HG03196 (cell line): ENCODE results near the gene TTLL5.

ENCODE experiments used
- ATAC-seq: cut with Tn5 transposase; IDR thresholded peaks from one replicate; pipeline ENCODE4 v1.9.1; 2021; ENCODE audit not compliant: unreplicated experiment

TTLL5 gene, protein sequence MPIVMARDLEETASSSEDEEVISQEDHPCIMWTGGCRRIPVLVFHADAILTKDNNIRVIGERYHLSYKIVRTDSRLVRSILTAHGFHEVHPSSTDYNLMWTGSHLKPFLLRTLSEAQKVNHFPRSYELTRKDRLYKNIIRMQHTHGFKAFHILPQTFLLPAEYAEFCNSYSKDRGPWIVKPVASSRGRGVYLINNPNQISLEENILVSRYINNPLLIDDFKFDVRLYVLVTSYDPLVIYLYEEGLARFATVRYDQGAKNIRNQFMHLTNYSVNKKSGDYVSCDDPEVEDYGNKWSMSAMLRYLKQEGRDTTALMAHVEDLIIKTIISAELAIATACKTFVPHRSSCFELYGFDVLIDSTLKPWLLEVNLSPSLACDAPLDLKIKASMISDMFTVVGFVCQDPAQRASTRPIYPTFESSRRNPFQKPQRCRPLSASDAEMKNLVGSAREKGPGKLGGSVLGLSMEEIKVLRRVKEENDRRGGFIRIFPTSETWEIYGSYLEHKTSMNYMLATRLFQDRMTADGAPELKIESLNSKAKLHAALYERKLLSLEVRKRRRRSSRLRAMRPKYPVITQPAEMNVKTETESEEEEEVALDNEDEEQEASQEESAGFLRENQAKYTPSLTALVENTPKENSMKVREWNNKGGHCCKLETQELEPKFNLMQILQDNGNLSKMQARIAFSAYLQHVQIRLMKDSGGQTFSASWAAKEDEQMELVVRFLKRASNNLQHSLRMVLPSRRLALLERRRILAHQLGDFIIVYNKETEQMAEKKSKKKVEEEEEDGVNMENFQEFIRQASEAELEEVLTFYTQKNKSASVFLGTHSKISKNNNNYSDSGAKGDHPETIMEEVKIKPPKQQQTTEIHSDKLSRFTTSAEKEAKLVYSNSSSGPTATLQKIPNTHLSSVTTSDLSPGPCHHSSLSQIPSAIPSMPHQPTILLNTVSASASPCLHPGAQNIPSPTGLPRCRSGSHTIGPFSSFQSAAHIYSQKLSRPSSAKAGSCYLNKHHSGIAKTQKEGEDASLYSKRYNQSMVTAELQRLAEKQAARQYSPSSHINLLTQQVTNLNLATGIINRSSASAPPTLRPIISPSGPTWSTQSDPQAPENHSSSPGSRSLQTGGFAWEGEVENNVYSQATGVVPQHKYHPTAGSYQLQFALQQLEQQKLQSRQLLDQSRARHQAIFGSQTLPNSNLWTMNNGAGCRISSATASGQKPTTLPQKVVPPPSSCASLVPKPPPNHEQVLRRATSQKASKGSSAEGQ (N-terminal part only)

DNA sequence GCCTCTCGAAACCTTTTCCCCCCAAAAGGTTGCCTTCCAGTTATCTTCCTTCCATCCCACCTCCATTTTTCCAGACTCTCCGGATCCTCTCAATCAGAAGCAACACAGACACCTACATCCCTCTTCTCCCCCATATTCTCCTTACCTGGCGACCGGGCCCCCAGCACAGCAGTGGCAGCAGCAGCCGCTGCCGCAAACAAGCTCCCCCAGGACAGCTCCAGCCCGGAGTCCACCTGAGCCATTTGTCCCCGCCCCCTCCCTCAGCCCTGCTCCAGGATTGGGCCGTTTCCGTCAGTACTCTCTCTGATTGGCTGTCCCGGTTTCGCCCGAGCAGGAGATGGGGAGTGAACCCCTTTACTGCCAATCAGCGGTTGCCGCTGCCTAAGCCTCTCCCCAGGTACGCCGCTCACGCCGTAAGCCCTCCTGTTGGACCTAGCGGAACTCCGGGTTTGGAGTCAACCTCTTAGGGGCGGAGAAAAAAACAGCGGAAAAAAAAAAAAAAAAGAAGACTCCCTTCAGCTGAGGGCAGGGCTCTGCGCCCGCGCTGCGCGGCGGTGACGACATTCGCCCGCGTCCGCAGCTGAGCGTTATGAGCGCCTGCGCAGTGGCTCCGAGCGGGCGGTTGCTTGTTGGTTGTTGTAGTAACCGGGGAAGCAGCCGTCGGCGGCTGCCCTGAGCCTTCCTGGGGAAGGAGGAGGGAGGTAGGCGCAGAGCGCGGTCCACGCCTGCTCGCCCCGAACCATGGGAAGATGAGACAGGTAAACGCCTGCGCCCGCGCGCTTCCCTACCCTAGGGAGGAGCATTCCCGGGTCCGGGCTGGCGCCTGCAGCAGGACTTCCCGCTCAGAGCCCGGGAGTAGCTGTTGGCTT, at the start of gene TTLL5, which contains the start of gene ERG28:
TSS of gene TTLL5 (plus strand) at position 617 of the 869 bp plus-strand sequence. CDS start 1,904 bp downstream, outside the sequence.
TSS of gene ERG28 (minus strand) at position 247 of the 869 bp plus-strand sequence. CDS start 3,374 bp downstream, outside the sequence.
- ATAC-seq: peak; percentile 94

DNA sequence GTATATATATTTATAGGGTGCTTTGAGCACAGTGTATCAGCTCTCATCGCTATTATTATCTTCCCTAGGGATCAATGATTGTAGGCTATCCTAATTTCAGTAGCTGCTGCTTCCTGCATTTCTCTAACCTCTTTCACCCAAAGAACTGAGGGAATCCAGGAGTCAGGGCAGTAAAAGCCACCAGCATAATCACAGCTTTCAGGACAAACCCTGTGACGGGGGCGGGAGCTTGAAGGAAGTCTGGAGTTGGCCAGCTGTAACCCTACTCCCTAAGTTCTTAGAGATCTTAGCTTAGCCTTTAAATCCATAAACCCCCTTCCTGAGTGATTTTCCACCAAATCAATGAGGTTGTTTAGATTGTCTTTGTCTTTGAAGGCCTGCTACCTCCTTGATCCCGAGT, 48.9 kb upstream of the TTLL5 start:
- ATAC-seq: no peak

DNA sequence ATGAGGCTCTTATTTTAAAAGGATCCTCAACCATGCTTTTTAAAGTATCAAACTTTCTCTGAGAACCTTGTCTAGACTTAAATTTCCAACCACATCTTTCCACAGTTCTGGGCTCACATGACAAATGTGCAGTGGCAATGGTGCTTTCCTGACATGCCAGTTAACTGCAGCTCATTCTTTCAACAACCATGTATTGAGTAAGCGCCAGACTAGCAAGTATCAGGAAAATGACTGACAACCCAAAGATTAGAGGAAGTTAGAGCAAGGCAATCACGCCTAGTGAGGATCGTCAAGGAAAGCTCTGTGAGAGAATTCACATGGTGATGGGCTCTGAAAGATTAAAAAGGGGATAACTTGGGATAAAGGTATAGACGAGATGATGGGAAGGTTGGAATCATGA, 46.9 kb upstream of the TTLL5 start:
- no peak for ATAC-seq

DNA sequence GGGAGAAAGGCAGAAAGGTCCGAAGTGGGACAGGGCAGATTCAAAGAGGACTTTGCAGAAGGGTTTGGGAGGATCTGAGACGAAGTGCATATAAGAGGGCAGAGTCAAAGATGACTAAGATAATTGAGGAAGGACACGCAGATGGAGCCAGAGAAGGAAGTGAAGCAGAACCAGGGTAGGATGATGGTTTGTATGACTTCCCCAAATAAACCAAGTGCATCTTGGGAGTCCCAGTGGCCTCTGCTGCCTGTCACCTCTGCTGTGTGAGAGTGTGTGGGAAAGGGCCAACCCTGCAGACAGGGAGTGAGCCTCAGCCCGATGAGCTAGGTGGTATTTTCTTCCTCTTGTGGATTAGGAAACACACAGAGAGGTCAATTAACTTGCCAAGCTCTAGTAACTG, 45.8 kb upstream of the TTLL5 start:
- ATAC-seq: no peak

DNA sequence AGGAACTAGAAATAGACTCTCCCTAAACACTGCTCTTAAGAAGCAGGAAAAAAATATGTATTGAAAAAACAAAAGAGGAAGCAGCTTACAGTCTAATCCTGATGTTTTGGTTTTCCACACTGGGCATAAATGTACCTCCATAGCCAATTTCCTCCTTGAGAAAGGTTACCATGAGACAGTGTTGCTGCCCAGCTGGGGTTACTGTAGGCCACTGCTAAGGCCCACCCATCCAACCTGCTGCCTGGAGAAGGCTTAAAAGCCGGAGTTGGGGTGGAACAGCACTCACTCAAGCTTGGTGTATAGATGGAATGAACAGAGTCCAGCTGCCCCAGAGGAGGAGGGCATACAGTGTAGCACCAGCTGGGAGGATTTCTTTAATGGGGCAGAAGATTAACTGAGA, 41.5 kb upstream of the TTLL5 start:
- no peak for ATAC-seq

DNA sequence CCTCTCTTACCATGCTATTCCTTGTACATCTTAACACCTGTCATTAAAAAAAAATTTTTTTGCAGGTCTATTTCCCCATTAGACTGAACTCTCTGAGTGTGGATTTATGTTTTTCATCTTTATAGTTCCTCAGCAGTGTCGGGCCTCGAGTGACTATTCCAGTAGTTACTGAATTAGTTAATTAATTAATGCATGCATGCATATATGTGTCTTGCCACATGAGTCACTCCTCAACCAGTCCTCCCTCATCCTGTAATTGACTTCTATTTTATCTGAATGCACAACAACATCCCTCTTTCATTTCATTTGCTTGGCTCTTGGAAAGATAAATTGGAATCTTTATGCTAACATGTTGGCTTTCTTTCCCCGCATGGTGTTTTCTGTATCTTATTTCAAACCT, 36.0 kb upstream of the TTLL5 start:
- ATAC-seq: no peak

DNA sequence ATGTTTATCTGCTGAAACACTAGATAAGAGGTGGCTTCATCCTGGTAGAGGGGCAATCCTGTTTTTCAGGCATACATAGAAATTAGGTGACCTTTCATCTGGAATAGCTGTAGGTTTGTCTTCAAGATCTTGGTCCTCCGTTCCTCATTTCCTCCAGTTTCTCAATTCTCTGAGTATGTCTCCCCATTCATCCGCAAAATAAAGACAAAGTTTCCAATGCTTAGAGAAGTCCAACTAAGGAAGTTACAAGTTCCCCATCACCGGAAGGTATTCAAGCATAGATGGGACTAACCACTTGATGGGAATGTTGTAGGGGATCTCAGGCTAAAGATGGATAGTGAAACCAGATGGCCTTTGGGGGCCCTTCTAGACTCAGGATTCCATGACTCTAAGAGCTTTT, 34.6 kb upstream of the TTLL5 start:
- ATAC-seq: no peak

DNA sequence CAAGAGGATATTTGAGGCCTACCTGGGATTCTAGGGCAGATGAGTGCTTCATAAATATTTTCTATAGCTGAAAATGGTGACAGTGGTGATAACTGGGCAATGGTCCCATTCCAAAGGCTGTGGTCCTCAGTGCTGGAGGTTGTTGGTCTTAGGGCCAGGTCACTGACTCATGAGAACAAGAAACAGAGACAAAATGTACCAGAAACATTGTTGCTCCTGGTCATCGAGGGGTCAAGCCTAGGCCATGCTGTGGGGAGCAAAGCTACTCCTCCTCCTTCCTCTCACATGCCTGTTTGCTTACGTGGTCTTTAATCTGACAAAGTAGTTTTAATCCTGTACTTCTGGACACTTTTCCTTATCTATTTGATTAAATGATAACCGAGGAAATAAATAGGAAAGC, 34.2 kb upstream of the TTLL5 start:
- ATAC-seq: no peak

DNA sequence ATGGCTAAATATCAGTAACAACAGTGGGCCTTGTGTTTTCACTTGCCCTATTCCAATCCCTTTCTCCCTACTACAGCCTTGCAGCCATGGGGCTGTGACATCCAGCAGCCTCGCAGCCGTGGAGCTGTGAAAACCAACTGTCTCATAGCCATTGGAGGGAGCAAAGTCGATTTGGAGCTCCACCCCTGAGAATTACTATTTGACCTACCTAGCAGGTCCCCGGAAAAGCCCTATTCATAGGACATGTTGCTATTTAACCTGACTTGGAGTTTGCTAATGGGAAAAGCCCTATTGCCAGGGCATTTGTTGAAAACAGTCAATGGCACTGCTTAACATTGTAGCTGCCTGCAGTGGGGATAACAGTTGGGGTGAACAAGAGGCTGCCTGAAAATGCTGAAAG, 33.6 kb upstream of the TTLL5 start:
- no peak for ATAC-seq

DNA sequence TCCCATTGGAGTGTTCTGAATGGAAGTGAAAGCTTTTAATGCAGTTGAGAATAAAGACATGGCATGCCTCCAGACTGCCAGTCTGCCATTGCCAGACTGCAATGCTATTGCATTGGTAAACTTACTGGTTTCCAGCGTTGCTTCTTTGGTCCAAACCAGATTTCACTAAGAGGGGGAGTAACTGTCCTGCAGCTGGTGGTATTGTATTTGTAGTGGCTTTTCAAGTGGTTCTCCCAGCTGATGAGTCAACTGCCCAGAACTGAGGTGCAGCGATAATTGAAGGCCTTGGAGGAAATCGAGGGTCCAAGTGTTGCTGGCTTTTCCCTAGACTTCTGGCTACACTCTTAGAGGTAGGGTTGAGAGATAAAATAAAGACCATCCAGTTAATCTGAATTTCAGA, 32.2 kb upstream of the TTLL5 start:
- no peak for ATAC-seq

DNA sequence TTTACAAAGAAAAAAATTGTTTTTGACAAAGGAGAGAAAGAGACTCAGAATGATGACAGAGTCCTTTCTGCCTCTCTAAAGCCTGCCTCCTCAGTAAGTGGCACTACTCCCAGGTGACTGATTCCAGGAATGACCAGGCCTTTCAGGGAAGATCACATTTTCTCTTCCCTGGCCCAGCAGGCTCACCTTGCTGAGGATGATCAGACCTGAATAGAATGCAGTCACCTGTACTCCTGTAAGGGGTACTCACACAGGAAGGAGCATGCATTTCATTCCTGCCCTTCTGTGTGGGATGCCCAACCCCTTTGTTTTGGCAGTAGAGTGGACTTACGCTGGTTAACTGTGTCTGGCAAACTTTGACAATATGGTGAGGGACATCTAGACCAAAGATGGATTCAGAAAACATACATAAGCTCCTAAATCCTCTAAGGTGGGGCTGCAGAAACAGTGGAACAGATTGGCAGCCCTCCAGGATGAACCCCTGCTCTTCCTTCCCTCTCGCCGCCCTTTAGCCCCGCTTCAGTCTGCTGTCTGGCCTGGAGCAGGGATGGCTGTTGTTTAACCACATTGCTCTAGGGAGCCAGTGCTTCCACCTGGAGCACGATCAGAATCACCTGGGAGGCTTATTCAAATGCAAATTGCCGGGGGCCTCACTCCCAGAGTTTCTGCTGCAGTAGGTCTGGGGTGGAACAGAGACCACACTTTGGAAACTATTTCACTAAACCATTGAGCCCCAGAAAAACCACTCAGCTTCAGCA, 30.2 kb upstream of the TTLL5 start:
- ATAC-seq: no peak

DNA sequence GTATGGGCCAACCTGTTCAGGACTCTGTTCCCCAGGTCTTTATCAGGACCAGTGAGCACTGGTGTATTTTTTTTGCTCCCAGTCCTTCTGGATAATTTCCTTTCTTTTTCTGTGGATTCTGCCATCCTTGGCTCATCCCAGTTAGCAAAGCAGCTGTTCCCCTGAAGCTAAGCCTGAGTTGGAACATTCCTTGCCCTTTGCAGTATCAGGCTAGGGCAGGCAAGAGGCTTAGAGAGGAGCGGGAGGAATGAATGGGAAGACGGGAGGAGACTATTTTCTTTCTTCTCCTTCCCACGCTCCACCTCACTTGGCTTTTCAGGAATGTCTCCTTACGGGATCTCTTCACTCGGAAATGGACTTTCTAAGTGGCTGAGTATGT, 29.6 kb upstream of the TTLL5 start:
- ATAC-seq: no peak

DNA sequence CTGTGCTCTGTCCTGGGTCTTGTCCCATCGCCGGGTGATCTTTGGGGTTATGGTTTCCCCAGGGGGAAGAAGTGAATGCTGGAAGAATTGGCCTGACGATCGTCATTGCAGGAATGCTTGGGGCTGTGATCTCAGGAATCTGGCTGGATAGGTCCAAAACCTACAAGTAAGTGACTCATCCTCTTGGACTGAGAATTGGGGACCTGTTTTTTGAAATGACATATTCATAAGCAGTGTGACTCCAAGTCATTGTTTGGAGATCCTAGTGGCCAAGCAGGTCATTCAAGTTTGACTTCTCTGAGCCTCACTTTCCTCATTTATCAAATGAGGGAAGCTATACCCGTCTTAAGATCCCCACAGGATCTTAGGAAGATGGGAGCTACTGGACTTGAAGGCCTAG, 26.2 kb upstream of the TTLL5 start:
- ATAC-seq: no peak

DNA sequence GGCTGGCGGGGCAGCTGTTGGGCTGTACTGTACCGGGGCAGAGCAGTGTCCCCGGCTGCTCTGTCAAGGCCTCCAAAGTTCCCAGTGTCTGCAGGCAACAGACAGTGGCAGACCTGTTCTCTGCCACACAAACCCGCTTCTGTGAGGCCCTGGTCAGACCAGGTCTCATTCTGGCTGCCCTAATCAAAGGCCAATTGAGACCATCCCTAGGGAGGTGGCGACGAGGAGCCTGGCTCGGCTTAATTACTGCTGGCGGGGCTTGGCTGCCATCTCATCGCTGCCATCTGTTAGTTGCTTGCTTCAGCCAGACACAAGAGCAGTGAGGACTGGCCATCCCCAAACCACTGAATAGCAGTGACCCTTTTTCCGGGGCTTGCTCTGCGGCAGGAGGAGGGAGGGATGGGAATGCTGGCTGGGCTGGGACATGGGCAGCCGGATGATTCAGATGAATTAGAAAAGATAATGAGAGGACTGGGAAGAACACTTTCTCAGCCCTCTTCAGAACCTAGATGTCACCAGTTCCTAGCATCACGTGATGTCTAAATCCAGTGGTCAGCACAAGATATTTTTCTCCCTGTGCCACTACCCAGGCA, 24.9 kb upstream of the TTLL5 start:
- no peak for ATAC-seq

DNA sequence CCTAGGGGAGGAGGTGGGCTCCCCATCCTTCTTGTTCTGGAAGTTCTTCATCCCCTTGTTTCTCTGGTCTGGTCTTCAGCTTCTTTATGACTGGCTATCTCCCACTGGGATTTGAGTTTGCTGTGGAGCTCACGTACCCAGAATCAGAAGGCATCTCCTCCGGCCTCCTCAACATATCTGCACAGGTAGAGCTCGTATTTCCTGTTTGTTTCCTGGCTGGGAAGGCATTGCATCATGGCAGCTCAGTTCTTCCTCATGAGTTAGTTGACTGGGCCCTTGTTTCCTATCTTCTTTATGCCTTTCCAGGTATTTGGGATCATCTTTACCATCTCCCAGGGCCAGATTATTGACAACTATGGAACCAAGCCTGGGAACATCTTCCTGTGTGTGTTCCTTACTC, 20.2 kb upstream of the TTLL5 start:
- ATAC-seq: no peak

DNA sequence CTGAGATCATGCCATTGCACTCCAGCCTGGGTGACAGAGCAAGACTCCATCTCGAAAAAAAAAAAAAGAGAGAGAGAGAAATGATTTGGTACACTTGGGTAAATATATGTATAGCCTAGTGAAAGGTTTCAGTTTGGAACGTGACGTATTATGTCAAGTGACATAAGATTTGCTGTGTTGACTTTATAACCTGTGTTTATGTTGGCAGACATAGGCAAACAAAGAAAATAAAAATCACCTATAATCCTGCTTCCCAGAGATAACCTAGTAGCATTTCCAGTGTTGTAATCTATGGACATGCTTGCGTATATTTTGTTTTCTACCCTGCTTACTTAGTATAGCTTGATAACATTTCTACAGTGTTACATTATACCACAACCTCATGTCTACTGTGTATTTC, 17.1 kb upstream of the TTLL5 start:
- ATAC-seq: no peak

DNA sequence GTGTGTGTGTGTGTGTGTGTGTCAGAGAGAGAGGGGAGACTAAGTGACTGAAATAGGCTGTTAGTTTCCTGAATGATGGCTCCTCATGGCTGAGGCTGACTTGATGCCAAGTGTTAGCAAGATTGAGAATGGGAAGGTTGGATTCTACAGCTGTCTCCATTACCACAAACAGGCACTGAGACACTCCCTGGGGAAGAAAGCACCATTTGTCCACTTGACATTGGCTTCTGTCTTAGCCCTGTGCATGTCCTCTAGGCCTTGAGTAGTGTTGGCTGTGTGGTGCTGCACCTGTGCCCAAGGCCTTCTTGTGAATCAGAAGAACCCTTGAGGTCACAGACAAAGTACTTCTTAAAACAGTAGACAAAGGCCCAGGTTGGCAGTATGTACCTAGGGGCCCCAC, 16.0 kb upstream of the TTLL5 start:
- no peak for ATAC-seq

DNA sequence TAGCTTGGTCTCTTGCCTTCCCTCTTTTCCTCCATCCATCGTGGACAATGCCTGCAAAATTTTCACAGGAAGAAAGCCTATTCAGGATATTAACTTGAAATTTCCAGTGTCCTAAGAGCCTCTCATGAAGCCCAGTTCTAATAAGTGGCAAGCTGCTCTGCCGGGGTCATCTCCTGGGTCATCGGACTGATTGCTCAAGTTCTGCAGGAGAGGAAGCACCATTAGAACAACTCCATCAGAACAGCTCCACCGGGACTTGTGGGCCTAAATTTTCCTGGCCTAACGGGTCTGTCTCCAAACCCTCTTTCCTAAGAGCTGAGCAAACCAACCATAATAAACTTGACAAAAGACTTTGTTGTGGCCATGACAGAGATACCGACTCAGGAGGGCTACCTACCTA, 14.3 kb upstream of the TTLL5 start:
- no peak for ATAC-seq

DNA sequence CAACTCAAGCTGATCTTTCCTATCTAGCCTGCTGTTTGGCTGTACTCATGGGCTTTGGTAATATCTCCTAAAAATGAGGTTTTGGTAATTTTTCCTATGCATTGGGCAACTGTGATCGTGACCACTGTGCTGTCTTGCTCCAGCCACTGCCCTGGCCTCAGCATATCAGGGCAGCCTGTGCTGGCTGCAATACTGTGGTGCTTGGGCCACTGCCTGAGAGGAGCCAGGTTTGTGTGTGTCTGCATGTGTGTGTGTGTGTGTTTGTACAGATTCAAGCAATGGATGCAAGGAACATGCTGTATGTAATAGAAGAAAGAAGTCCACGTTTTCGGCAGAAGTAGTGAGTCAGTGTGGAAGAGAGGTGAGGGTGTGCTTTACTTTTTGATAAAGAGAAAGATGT, 13.4 kb upstream of the TTLL5 start:
- no peak for ATAC-seq
